ENCODE data around the gene CABP4. TPM values are rescaled to one million over a fixed set of nuclear protein-coding genes. Genes with fewer than 3 reads are reported as not detected.

The CABP4 gene
- total and polyA plus RNA-seq, 10 of the 15 experiments (the other 5 are each of a cell fraction or from before 2014, with no cell fraction given), result 0.04 to 0.41 (median 0.14) TPM; not detected in 2

GRCh38 chr11:67438158-67438902 is 16.8 kb upstream of the CABP4 start (continued):
- TF ChIP-seq, protein P1, sequence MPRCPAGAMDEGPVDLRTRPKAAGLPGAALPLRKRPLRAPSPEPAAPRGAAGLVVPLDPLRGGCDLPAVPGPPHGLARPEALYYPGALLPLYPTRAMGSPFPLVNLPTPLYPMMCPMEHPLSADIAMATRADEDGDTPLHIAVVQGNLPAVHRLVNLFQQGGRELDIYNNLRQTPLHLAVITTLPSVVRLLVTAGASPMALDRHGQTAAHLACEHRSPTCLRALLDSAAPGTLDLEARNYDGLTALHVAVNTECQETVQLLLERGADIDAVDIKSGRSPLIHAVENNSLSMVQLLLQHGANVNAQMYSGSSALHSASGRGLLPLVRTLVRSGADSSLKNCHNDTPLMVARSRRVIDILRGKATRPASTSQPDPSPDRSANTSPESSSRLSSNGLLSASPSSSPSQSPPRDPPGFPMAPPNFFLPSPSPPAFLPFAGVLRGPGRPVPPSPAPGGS (IDR thresholded peaks at IDR 0.05; ENCODE audit: borderline replicate concordance, insufficient read depth, low read depth, low read length, poor library complexity, severe bottlenecking), result peak; percentile 66
- peak; percentile 21; the same call in 1 of the 2 replicates for TF ChIP-seq NR2F1 (conservative IDR thresholded peaks at IDR 0.05)
- TF ChIP-seq E2F8 (IDR thresholded peaks at IDR 0.05; ENCODE audit: low read depth, partially characterized antibody), result no peak
- no peak for TF ChIP-seq SMC3 (IDR thresholded peaks at IDR 0.05; ENCODE audit: borderline replicate concordance, low read length)
- TF ChIP-seq ZNF622 (IDR thresholded peaks at IDR 0.05), result no peak
- TF ChIP-seq TAF1 (IDR thresholded peaks at IDR 0.05; ENCODE audit: borderline replicate concordance, low read depth, low read length), result no peak
- TF ChIP-seq, protein P2, sequence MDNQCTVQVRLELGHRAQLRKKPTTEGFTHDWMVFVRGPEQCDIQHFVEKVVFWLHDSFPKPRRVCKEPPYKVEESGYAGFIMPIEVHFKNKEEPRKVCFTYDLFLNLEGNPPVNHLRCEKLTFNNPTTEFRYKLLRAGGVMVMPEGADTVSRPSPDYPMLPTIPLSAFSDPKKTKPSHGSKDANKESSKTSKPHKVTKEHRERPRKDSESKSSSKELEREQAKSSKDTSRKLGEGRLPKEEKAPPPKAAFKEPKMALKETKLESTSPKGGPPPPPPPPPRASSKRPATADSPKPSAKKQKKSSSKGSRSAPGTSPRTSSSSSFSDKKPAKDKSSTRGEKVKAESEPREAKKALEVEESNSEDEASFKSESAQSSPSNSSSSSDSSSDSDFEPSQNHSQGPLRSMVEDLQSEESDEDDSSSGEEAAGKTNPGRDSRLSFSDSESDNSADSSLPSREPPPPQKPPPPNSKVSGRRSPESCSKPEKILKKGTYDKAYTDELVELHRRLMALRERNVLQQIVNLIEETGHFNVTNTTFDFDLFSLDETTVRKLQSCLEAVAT (IDR thresholded peaks at IDR 0.05), result peak; percentile 57
- peak; percentile 7; the same call in 1 of the 2 replicates for TF ChIP-seq BACH1 (IDR thresholded peaks at IDR 0.05; ENCODE audit: borderline replicate concordance)
- TF ChIP-seq POU2F2 (IDR thresholded peaks at IDR 0.05; ENCODE audit: borderline replicate concordance, low read depth, low read length), result no peak
- peak; percentile 75; the same call in 1 of the 2 replicates for TF ChIP-seq NFXL1 (IDR thresholded peaks at IDR 0.05; ENCODE audit: borderline replicate concordance)
- peak; percentile 43; the same call in 1 of the 2 replicates for TF ChIP-seq POLR2AphosphoS5 (IDR thresholded peaks at IDR 0.05; ENCODE audit: low read length)
- peak; percentile 70; the same call in 1 of the 2 replicates for TF ChIP-seq HDGF (IDR thresholded peaks at IDR 0.05)
- peak; percentile 32; the same call in 1 of the 2 replicates for TF ChIP-seq LARP7 (IDR thresholded peaks at IDR 0.05)

Measured in GM12878 (cell line).